Thoracic aorta (tissue), 2 donors: ENCODE data around the gene PABPN1L. TPM values are rescaled to one million over a fixed set of nuclear protein-coding genes. Genes with fewer than 3 reads are reported as not detected.

ENCODE experiments used
- ATAC-seq: fragments of 150-250 bp; one replicate; pipeline ENCODE4 v1.8.0; 2017; ENCODE audit warnings: low read depth; ENCODE audit not compliant: insufficient number of reproducible peaks, low FRiP score
- DNase-seq: peaks from one replicate; pipeline ENCODE4 v3.0.0-alpha.2; 2020; ENCODE audit warnings: low spot score
- H3K27ac ChIP-seq, 2 donors: fragments of 200-600 bp; sonication (generic); 1 replicate in 1 of 2; 2 replicates in 1 of 2; pipeline ENCODE4 v1.5.1; 2016; ENCODE audit warnings: mild to moderate bottlenecking in 2 of 2, moderate library complexity in 2 of 2
- H3K27me3 ChIP-seq: fragments of 200-600 bp; sonication (generic); replicated peaks from 2 replicates; pipeline ENCODE4 v1.6.0; 2016; ENCODE audit warnings: mild to moderate bottlenecking; ENCODE audit not compliant: insufficient read depth
- H3K36me3 ChIP-seq: fragments of 200-600 bp; sonication (generic); one replicate; pipeline ENCODE4 v1.5.1; 2016
- H3K4me1 ChIP-seq, 2 donors: fragments of 200-600 bp; sonication (generic); 1 replicate in 1 of 2; 2 replicates in 1 of 2; pipeline versions ENCODE4 v1.5.1 to v1.6.0; 2016; ENCODE audit warnings: low read depth in 2 of 2, mild to moderate bottlenecking in 1 of 2; ENCODE audit not compliant: control insufficient read depth in 1 of 2
- H3K4me3 ChIP-seq: fragments of 200-600 bp; sonication (generic); 2 replicates; pipeline ENCODE4 v1.5.1; 2016; ENCODE audit warnings: mild to moderate bottlenecking
- H3K9me3 ChIP-seq: fragments of 200-600 bp; sonication (generic); 2 replicates; pipeline ENCODE4 v1.5.1; 2016
- CTCF ChIP-seq: fragments of 200-600 bp; sonication (generic); IDR thresholded peaks from one replicate; pipeline ENCODE4 v1.5.1; 2019; ENCODE audit warnings: antibody characterized with exemption
- total RNA-seq, 2 donors: library from RNA; depleted of rRNA; stranded (reverse); fragments of >200 nt; gene quantifications; one replicate each; pipeline versions ENCODE4 v1.1.0 to v1.2.3, GENCODE V29; 2016

Gene PABPN1L
- total RNA-seq, 2 donors from 2014 or later: not detected

DNA sequence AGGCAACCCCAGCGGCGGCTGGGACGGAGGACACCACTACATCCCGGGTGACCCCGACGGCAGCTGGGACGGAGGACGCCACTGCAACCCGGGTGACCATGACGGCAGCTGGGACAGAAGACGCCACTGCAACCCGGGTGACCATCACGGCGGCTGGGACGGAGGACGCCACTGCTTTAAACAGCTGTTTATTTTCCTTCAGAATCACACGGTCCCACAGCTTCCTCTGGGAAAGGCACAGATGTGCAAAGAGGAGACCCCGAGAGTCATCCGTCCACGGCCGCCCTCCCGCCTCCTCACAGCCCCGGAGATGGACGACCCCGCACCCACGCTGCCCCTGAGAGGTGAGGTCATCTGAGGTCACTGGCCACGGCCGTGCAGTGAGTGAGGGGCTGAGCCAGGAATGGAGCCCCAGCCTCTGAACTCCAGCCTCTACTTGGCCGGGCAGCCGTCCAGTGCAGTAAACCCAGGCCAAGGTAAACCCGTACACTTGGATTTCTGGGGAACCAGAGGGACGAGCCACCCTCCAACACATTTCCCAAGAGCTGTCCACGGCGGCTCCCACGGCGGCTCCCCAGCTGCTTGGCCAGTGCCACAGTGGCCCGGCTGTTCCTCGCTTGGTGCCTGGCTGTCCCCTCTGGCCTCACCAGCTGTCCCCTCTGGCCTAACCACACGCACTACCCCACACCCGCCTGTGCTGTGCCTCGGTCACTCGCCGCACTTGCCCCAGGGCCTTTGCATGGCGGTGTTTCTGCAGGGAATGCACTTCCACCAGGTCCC, 43.2 kb upstream of the PABPN1L start:
- H3K36me3 ChIP-seq: no peaks in the 10 kb centered on the region
- no peaks in the 10 kb centered on the region for H3K9me3 ChIP-seq
- H3K4me3 ChIP-seq: no peak overlapping the region
- H3K27me3 ChIP-seq: no peaks in the 10 kb centered on the region
- H3K27ac ChIP-seq: no peak overlapping the region
- DNase-seq: no peak
- TF ChIP-seq CTCF: no peak
- no peaks in the 10 kb centered on the region for H3K4me1 ChIP-seq
- no peak for ATAC-seq

DNA sequence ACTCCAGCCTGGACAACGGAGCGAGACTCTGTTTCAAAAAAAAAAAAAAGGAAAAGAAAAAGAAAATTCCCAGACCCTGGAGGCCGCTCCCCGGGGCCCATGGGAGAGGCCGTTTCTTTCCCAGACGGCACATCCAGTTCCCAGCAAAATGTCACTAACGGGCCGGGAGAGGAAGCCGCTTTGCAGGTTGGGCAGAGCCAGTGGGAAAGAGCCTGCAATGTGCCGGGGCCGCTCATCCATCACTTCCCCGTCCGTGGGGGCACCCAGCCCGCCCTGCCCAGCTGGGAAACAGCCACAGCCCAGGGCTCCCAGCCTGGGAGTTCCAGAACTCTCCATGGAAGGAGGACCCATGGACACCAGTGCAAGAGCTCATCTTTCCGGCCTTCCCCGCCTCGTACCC, 41.8 kb upstream of the PABPN1L start:
- Histone ChIP-seq H3K9me3 (no peaks in the 10 kb centered on the region), H3K4me1 (no peaks in the 10 kb centered on the region), H3K4me3 (no peak overlapping the region), H3K27ac (no peak overlapping the region), H3K27me3 (no peaks in the 10 kb centered on the region), H3K36me3 (no peaks in the 10 kb centered on the region)
- ATAC-seq (no peak), DNase-seq (no peak)
- TF ChIP-seq CTCF: no peak

- Histone ChIP-seq H3K9me3 (no peaks in the 10 kb centered on the region), H3K4me1 (no peaks in the 10 kb centered on the region), H3K27me3 (no peaks in the 10 kb centered on the region), H3K27ac (no peak overlapping the region), H3K36me3 (no peaks in the 10 kb centered on the region), H3K4me3 (no peak overlapping the region)
- ATAC-seq: no peak
- no peak for TF ChIP-seq CTCF
- DNase-seq: no peak
These were observed 41.3 kb upstream of the PABPN1L start for GRCh38 chr16:88907768-88908167.

DNA sequence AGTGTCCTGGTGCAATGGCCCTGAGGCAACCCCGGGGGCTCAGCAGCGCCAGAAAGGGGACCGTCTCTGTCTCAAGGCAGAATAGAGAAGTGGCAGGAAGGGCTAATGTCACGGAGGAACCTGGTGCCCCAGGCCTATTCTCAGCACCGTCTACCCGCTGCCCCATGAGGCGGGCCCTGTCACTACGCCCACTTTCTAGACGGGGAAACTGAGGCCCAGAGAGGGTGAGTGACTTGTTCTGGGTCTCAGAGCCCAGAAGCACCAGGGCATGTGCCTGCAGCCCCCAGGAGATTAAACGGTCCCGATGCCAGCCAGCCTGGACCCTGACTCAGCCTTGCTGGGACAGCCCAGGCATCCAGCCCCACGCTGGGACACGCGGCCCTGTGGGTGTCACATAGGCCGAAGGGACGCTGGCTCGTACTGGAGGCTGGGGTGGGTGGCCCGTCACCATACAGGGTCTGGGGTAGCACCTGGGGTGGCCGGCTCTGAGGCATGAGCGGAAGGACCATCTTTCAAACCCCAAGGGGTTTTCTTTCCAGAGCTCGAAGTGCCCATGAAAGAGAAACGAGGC, 40.2 kb upstream of the PABPN1L start:
- H3K27ac ChIP-seq: no peak overlapping the region
- H3K27me3 ChIP-seq: no peaks in the 10 kb centered on the region
- no peak overlapping the region for H3K4me3 ChIP-seq
- TF ChIP-seq CTCF: no peak
- DNase-seq: no peak
- ATAC-seq: no peak
- H3K4me1 ChIP-seq: no peaks in the 10 kb centered on the region
- H3K9me3 ChIP-seq: no peaks in the 10 kb centered on the region
- H3K36me3 ChIP-seq: no peaks in the 10 kb centered on the region

DNA sequence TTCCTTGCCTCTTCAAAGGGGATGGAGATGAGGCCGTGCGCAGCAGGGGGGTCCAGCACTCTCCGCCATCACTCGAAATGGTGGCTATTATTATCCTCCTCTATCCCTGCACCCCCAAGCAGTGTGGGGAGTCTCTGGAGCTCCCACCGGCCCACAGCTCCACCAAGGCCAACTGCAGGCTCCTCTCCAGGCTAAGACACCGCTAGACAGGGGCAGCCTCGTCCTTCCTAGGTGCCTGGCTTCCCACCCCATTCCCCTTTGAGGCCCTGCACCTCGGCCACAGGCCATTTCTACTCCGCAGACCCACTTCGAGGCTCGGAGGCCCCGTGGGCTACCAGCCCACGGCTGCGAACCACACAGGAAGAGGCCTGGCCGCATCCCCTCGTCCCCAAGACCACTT, 39.6 kb upstream of the PABPN1L start:
- no peaks in the 10 kb centered on the region for H3K4me1 ChIP-seq
- TF ChIP-seq CTCF: no peak
- ATAC-seq: no peak

More for the DNA sequence above, 39.6 kb upstream of the PABPN1L start:
- Histone ChIP-seq H3K9me3 (no peaks in the 10 kb centered on the region), H3K27me3 (no peaks in the 10 kb centered on the region), H3K4me3 (no peak overlapping the region), H3K36me3 (no peaks in the 10 kb centered on the region), H3K27ac (no peak overlapping the region)
- DNase-seq: no peak
